Transverse colon (tissue), 4 donors: ENCODE data around the gene ETNK1. TPM values are rescaled to one million over a fixed set of nuclear protein-coding genes. Genes with fewer than 3 reads are reported as not detected.
A peak's percentile ranks its signal among the peaks of the same experiment; 100 is the strongest.

Experiments used
- DNase-seq: peaks from one replicate; pipeline ENCODE4 v3.0.0-alpha.2; 2019
- H3K27ac ChIP-seq, 4 donors: fragments of 200-600 bp; sonication (generic); 2 replicates each; pipeline ENCODE4 v1.5.1; 2016 to 2018; ENCODE audit warnings: inconsistent platforms in 4 of 4
- H3K27me3 ChIP-seq: fragments of 200-600 bp; sonication (generic); 2 replicates; pipeline ENCODE4 v1.5.1; 2017; ENCODE audit warnings: inconsistent platforms
- H3K36me3 ChIP-seq, 4 donors: fragments of 200-600 bp; sonication (generic); 2 replicates each; pipeline ENCODE4 v1.5.1; 2017 to 2019; ENCODE audit warnings: inconsistent platforms in 4 of 4
- H3K4me1 ChIP-seq, 4 donors: fragments of 200-600 bp; sonication (generic); 2 replicates each; pipeline ENCODE4 v1.5.1; 2017 to 2020; ENCODE audit warnings: inconsistent platforms in 4 of 4
- H3K4me3 ChIP-seq, 4 donors: fragments of 200-600 bp; sonication (generic); 1 replicate in 1 of 4; 2 replicates in 3 of 4; pipeline versions ENCODE4 v1.5.1 to v1.6.1; 2017 to 2019; ENCODE audit warnings: inconsistent platforms in 4 of 4
- H3K9me3 ChIP-seq, 2 donors: fragments of 200-600 bp; sonication (generic); 2 replicates each; pipeline ENCODE4 v1.5.1; 2017 to 2019; ENCODE audit warnings: inconsistent platforms in 2 of 2
- CTCF ChIP-seq, 5 experiments: fragments of 200-600 bp in 3 of 5; fragments of 450-650 bp in 2 of 5; sonication (generic) in 3 of 5; IDR thresholded peaks; 1 replicate in 2 of 5; 2 replicates in 3 of 5; pipeline ENCODE4 v1.5.1; 2016 to 2017; ENCODE audit warnings: antibody characterized with exemption in 5 of 5, inconsistent platforms in 3 of 5, mild to moderate bottlenecking in 2 of 5, moderate library complexity in 1 of 5
- EP300 ChIP-seq: sonication (generic); formaldehyde crosslinking; IDR thresholded peaks from one replicate; pipeline ENCODE4 v1.6.1; 2017; ENCODE audit warnings: antibody characterized with exemption, low read depth
- POLR2A ChIP-seq: fragments of 450-650 bp; IDR thresholded peaks from one replicate; pipeline ENCODE4 v1.6.1; 2016; ENCODE audit warnings: antibody characterized with exemption, mild to moderate bottlenecking, moderate library complexity
- POLR2AphosphoS5 ChIP-seq, 3 donors: sonication (generic); formaldehyde crosslinking; IDR thresholded peaks; one replicate each; pipeline ENCODE4 v1.6.1; 2016; ENCODE audit warnings: antibody characterized with exemption in 3 of 3
- WGBS, 2 donors: methylation state at CpG; one replicate each; pipeline ENCODE4 v1.1.5; 2018; ENCODE audit warnings: low coverage in 1 of 2; 5-methylcytosine and 5-hydroxymethylcytosine counted together
- in situ Hi-C, 4 donors: fragments of 200-750 bp; cut with MboI; loops; one replicate each; pipeline versions ENCODE4 v1.15.0 to v1.15.1; 2017; ENCODE audit warnings: low sequenced_read_pairs in 3 of 4, low pct_ligation_motif_present in 1 of 4, low pct_unique_long_range_greater_than_20kb in 1 of 4
- intact Hi-C: fragments of 100-400 bp; cut with DNase I; formaldehyde crosslinking; loops from one replicate; pipeline ENCODE4 v1.15.1; 2023; ENCODE audit warnings: low total_unique reads
- total RNA-seq, 4 donors: library from RNA; depleted of rRNA; stranded (reverse); fragments of >200 nt; gene quantifications; one replicate each; pipeline ENCODE4 v1.1.0, GENCODE V29; 2016

Gene ETNK1
- total RNA-seq, 4 donors from 2014 or later, result 48.6 to 129 (median 102) TPM

GRCh38 chr12:22672951-22673350 lies 48.0 kb downstream of the ETNK1 start:
- 65 to 80% methylated on average over 3 of the region's 3 CpGs for WGBS, 2 donors
- intact Hi-C loops, result no loop called here

DNA sequence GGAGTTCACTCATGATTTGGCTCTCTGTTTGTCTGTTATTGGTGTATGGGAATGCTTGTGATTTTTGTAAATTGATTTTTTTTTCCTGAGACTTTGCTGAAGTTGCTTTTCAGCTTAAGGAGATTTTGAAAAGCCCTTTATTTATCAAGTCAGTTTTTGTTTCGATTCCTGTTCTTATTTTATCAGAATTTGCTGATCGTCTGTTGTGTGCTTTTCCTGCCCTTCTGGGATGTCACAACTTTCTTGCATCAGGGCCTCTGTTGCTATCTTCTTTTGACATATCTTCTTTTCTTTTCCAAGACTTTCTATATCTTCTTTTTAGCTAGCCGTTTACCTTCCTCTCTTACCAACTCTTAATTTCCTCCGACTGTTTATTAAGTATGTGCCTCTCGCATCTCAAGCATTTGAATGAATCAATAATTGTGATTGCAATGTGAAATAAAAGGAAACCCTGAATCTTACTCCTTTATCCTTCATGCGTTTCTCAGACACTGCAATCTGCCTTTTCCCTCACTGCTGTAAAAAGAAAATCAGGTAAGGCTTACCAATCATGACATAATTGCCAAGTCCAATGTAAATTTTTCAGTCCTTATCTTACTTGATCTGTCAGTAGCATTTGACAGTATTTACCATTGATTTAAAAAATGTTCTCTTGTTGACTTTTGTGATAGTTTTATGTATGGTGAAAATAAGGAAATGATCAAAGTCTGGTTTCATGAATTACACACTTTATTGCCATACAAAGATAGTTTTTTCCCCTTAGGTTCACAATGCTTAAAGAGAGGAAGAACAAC lies 53.0 kb downstream of the ETNK1 start:
- TF ChIP-seq POLR2A (no peak), CTCF (IDR thresholded peaks at IDR 0.05) (no peak), EP300 (no peak), POLR2AphosphoS5 (IDR thresholded peaks at IDR 0.05) (no peak)
- H3K36me3 ChIP-seq, result peaks cover 0 to 24% (median 11%) of the 10 kb centered on the region in 4 donors
- H3K9me3 ChIP-seq, result peaks cover 0 to 4% of the 10 kb centered on the region in 2 donors
- intact Hi-C loops, result no loop called here
- DNase-seq, result no peak
- peak overlapping the region in 3 of 4 donors; percentile 55 to 64 (median 60) for H3K27ac ChIP-seq
- no peaks in the 10 kb centered on the region for H3K27me3 ChIP-seq
- H3K4me3 ChIP-seq, result no peak overlapping the region
- in situ Hi-C loops, result no loop called here
- H3K4me1 ChIP-seq, result peaks cover 0 to 23% (median 8%) of the 10 kb centered on the region in 4 donors
- WGBS, 2 donors, result 50 to 67% methylated on average over 6 of the region's 6 CpGs

More at GRCh38 chr12:22672951-22673350, 48.0 kb downstream of the ETNK1 start:
- Histone ChIP-seq H3K27me3 (no peaks in the 10 kb centered on the region), H3K27ac (no peak overlapping the region), H3K4me3 (no peak overlapping the region), H3K4me1 (peaks cover 0 to 7% (median 0%) of the 10 kb centered on the region in 4 donors), H3K36me3 (peaks cover 0 to 25% (median 11%) of the 10 kb centered on the region in 4 donors), H3K9me3 (peaks cover 0 to 4% of the 10 kb centered on the region in 2 donors)
- TF ChIP-seq CTCF (IDR thresholded peaks at IDR 0.05) (no peak), POLR2AphosphoS5 (IDR thresholded peaks at IDR 0.05) (no peak), POLR2A (no peak), EP300 (no peak)
- DNase-seq, result no peak
- in situ Hi-C loops, result no loop called here

- no peak overlapping the region for H3K27ac ChIP-seq
- H3K36me3 ChIP-seq, result peaks cover 0 to 19% (median 9%) of the 10 kb centered on the region in 4 donors
- WGBS, 2 donors, result 83 to 85% methylated on average over 2 of the region's 2 CpGs
- H3K4me1 ChIP-seq, result peaks cover 0 to 19% (median 8%) of the 10 kb centered on the region in 4 donors
- in situ Hi-C loops (no loop called here), intact Hi-C loops (no loop called here)
- no peaks in the 10 kb centered on the region for H3K27me3 ChIP-seq
- DNase-seq, result no peak
- no peak overlapping the region for H3K4me3 ChIP-seq
- TF ChIP-seq POLR2AphosphoS5 (IDR thresholded peaks at IDR 0.05), result no peak
- TF ChIP-seq CTCF (IDR thresholded peaks at IDR 0.05), result no peak
- TF ChIP-seq POLR2A, result no peak
- no peak for TF ChIP-seq EP300
- no peaks in the 10 kb centered on the region for H3K9me3 ChIP-seq
These were observed 57.7 kb downstream of the ETNK1 start for GRCh38 chr12:22682663-22683062.

DNA sequence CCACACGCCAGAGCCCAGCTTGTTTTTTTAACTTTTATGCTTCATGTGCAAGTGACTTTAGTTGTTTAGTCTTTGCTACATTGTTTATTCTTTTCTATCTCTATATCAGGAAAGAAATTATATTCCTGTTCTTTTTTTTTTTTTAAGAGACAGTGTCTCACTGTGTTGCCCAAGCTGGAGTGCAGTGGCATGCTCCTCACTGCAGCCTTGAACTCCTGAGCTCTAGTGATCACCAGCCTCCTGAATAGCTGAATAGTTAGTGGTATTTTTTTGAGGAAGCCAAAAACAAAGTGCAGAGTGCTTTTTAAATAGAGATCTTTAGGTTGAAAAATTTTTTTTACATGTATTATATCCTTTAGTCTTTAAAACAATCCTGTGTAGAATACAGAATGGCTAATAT lies 58.2 kb downstream of the ETNK1 start:
- WGBS, 2 donors, result 21 to 53% methylated on average over 1 of the region's 1 CpG
- intact Hi-C loops (no loop called here), in situ Hi-C loops (no loop called here)
- TF ChIP-seq POLR2A (no peak), CTCF (IDR thresholded peaks at IDR 0.05) (no peak), EP300 (no peak), POLR2AphosphoS5 (IDR thresholded peaks at IDR 0.05) (no peak)
- Histone ChIP-seq H3K4me1 (peaks cover 0 to 17% (median 7%) of the 10 kb centered on the region in 4 donors), H3K27me3 (no peaks in the 10 kb centered on the region), H3K4me3 (no peak overlapping the region), H3K9me3 (no peaks in the 10 kb centered on the region), H3K36me3 (peaks cover 0 to 19% (median 9%) of the 10 kb centered on the region in 4 donors), H3K27ac (no peak overlapping the region)
- DNase-seq, result no peak
